GM21576 (cell line): ENCODE measurements around the gene TMEM205.
"Not testable (repeated sequence)": the region's sequence is repeated elsewhere in the genome, so short reads cannot be mapped to it uniquely, and the experiment has no call there.

Source experiments
- ATAC-seq: cut with Tn5 transposase; IDR thresholded peaks from one replicate; pipeline ENCODE4 v1.9.1; 2021; ENCODE audit warnings: mild to moderate bottlenecking, moderate library complexity; ENCODE audit not compliant: unreplicated experiment

The TMEM205 gene

GRCh38 chr19:11340099-11340467 lies 6.0 kb downstream of the TMEM205 start:
- ATAC-seq = not testable (repeated sequence)

- ATAC-seq = peak; percentile 47
Observed at GRCh38 chr19:11339254-11340098, 6.6 kb downstream of the TMEM205 start, which contains the start of gene RAB3D. TSS of gene RAB3D (minus strand) at chr19:11339657. CDS start at chr19:11337399, 2,258 bp downstream.

DNA sequence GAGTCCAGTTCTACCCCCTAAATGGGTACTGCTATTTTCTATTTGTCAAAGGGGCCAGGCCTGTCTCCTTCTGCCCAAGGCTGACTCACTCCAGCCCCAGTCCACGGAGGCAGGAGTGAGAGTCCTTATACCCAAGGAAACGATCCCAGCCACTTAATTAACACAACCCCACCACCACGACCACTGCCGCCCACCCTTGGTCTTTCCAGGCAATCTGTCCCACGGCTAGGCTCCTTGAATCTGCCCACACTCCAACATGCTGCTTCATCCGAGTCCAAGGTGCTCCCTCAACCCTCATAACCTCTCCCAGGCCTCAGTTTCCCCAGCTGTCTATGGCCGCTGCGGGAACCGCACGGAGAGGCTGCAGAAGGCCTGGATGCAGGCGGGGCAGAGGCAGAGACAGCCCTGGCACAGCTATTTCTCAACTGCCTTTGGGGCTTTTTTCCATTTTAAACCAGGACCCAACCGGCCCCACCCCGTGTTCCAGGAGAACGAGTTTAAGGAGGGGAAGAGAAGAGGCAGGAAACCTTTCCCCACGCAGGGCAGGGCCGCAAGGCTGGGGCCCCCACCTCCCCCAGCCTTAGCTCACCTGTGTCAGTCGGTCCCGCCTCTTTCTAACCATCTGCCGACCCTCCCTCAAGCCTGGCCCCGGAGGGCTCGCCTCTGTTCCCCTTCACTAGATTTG lies 7.4 kb downstream of the TMEM205 start:
- ATAC-seq = no peak

DNA sequence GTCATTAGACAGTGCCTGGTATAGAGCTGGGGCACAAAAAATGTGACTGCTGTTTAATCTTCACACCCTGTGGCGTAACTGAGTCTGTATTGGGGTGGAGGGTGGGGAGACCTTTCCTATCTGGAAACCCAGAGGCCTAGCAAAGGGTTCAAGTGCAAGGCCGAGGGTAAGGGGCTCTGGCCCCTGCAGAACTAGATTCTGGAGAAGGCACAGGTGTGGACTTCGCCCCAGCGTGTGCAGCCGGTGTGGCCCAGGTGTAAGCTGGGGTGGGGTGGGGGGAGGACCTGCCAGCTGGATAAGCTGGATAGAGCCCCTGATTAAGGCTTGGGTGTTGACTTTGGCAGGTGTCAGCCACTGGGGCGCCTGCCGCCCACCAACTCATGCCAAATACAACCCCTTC lies 7.9 kb downstream of the TMEM205 start:
- ATAC-seq = no peak

GRCh38 chr19:11337080-11337479 lies 9.0 kb downstream of the TMEM205 start:
- ATAC-seq = no peak

DNA sequence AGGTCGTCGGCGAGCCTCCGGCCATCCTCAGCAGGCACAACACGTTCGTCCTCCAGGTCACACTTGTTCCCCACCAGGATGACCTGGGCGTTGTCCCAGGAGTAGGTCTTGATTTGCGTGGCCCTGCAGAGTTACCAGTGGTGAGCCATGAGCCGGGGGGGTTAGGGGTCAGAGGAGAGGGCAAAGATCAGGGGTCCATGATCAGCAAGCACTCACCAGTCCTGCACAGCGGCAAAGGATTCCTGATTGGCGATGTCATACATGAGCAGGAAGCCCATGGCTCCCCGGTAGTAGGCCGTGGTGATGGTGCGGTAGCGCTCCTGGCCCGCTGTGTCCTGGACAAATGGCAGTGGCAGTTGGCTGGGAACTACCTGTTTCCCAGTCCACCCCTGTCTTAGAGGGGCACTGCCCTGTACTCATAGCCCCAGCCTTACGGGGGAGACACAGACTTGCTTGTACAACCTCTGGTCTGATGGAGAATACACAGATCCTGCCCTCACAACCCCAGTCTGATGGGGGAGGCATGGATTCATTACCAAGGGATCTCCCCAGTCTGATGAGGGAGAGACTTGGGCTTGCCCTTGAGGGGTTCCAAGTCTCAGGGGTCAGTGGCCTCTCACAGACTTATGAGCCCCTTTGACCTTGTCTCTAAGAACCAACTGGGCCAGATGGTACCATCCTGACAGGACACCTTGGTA lies 10.5 kb downstream of the TMEM205 start:
- no peak for ATAC-seq

DNA sequence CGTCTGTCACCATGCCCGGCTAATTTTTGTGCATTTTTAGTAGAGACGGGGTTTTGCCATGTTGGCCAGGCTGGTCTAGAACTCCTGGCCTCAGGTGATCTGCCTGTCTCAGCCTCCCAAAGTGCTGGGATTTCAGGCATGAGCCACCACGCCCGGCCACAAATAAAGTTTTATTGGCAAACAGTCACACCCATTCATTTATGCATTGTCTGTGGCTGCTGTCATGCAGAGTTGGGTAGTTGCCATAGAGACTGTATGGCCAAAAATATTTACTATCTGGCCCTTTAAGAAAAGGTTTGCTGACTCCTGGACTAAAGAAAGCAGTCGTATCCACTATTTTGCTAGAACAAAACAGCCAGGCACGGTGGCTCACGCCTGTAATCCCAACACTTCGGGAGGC lies 12.2 kb downstream of the TMEM205 start:
- not testable (repeated sequence) for ATAC-seq

- ATAC-seq = no peak
Observed at GRCh38 chr19:11332822-11333221, 13.2 kb downstream of the TMEM205 start.

DNA sequence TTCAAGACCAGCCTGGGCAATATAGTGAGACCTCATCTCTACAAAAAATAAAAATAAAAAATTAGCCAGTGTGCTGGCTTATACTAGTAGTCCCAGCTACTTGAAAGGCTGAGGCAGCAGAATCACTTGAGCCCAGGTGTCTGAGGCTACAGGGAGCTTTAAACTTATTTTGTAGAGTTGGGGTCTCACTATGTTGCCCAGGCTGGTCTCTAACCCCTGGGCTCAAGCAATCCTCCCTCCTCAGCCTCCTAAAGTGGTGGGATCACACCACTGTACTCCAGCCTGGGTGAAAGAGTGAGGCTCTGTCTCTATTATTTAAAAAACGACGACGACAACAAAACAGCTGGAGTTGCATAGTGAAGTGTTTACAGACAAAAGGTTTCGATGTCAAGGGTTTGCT lies 14.6 kb downstream of the TMEM205 start:
- ATAC-seq = no peak

DNA sequence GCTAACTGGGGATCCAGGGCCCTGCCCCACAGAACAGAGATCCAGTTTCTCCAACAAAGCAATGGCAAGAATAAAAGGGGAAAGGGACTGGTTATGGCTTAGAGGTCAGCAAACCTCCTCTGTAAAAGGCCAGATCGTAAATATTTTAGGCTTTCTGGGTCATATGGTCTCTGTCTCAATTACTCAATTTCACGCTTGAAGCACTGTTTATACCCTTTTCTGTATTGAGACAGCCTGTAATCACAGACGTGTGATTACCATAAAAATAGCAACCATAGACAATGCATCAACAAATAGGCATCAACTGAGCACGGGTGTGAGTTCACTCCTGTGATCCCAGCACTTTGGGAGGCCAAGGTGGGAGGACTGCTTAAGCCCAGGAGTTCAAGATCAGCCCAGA lies 15.9 kb downstream of the TMEM205 start:
- no peak for ATAC-seq

- no peak for ATAC-seq
Observed at GRCh38 chr19:11325544-11325943, 20.5 kb downstream of the TMEM205 start.

GRCh38 chr19:11324748-11325389 lies 21.2 kb downstream of the TMEM205 start:
- ATAC-seq = no peak

GRCh38 chr19:11324079-11324661 lies 21.9 kb downstream of the TMEM205 start:
- ATAC-seq = no peak

GRCh38 chr19:11323601-11324078 lies 22.4 kb downstream of the TMEM205 start:
- no peak for ATAC-seq

- ATAC-seq = no peak
Observed at GRCh38 chr19:11322269-11323024, 23.6 kb downstream of the TMEM205 start.

GRCh38 chr19:11321191-11322126 lies 24.6 kb downstream of the TMEM205 start:
- no peak for ATAC-seq

- ATAC-seq = not testable (repeated sequence)
Observed at GRCh38 chr19:11320278-11320995, 25.6 kb downstream of the TMEM205 start.

GRCh38 chr19:11306337-11306736 lies 39.7 kb downstream of the TMEM205 start:
- ATAC-seq = no peak
